GM21619 (cell line): Measurements from ENCODE around the gene BDKRB2.
"Not testable (repeated sequence)": the region's sequence is repeated elsewhere in the genome, so short reads cannot be mapped to it uniquely, and the experiment has no call there.

ENCODE experiments used
- ATAC-seq: cut with Tn5 transposase; IDR thresholded peaks from one replicate; pipeline ENCODE4 v1.9.1; 2021; ENCODE audit not compliant: unreplicated experiment

BDKRB2 gene

DNA sequence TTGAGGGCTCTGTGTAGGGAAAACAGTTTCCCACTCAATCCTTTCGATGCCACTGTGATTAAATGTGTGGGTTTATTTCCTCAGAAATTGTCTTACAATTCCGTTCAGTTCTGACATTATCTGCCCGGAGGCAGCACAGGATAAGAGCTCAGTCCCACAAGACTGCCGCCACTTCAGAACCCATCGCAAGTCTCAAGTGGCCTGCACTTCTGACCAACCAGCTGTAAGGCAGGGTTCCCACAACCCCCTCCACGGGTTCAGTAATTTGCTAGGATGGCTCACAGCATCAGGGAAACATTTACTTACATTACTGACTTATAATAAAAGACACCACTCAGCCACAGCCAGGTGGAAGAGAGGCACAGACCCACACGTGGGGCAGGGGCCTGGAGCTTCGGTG, 17.2 kb downstream of the BDKRB2 start:
- ATAC-seq, result no peak

DNA sequence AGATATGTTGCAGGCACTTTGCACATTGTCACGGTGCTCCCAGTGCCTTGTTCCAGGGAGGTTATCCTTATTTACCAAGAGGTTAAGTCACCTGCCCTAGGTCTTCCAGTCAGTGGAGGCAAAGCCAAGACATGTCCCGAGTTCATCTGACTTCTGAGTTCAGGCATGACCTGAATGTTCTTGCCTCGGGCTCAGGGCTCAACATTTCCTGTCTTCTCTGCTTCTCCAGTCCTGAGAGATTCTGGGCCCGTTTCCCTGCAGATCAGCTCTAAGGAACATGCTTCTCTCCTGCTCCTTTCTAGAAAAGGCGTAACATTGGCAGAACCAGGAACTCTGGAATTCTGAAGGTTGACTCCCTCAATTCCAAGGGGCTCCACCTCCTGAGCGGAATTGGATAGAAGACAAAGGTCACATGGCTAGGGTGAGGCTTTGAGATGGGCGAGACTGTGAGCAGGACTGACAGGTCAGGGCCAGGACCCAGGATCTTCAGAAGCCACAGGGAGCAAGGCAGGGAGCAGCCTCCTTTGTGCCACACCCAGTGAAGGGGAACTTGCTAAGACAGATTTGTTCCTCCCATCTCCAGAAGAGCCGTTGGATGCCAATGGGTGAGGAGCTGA, 19.9 kb downstream of the BDKRB2 start:
- no peak for ATAC-seq

DNA sequence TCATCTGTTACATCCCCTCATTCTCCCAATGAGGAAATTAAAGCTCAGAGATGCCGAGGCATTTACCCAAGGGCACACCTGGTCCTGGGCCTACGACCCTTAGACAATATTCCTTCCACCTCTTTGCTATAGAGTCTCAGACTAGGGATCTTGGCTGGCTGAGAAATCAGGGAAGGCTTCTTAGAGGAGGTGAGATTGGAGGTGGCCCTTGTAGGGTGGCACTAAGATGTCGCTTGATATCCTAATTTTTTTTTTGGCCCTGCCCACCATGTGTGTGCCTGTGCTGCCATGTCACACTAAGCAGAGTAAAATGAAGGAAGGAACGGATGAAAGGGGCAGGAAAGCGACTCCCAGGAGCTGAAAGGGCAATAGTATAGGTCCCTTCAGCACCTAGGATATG, 20.6 kb downstream of the BDKRB2 start:
- ATAC-seq, result no peak

DNA sequence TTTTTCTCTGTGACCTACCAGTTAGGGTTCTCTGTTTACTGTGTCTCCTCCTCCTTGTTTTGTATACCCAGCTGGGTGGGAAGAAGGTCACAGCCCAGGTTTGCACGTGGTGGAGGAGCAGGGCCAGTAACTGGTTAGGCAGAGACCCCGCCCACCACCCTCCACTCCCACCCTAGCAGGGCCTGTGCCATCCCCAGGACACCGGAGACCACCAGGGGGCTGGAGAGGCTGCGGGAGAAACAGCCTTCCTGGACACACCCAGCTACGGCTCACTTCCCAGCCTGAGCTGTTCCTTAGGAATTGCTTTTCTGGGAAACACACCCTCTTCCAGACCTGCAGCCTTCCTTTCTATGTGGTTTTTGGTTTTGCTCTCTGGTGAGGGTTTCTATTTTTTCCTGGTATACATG, 21.1 kb downstream of the BDKRB2 start:
- ATAC-seq, result no peak

DNA sequence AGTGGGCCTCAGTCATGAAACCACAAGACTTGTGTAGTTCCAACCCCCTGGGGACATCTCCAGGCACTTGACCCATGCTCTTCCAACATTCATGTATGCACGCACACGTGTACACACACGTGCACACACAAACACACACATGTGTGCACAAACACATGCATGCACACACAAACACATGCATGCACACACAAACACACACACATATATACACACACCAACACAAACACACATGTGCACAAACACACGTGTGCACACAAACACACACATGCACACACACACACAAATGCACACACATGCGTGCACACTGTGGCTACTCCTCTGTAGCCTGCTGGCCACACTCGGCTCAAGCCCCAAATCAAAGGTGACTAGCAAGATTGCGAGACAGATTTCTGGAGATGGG, 22.8 kb downstream of the BDKRB2 start:
- no peak for ATAC-seq

DNA sequence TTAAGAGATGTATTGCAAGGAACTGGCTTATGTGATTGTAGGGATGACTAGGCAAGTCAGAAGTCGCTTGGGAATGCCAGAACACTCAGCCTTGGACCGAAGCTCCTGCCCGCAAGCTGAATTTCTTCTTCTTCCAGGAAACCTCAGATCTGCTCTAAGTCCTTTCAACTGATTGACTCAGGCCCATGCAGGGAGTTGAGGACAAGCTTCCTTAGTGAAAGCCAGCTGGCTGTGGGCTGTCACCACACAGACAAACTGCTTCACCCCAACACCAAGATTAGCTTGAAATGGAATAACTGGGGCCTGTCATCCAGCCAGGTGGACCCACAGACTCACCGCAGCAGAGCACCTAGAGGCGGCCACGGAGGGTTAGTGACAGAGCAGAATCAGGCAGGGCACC, 24.7 kb downstream of the BDKRB2 start:
- ATAC-seq, result no peak

DNA sequence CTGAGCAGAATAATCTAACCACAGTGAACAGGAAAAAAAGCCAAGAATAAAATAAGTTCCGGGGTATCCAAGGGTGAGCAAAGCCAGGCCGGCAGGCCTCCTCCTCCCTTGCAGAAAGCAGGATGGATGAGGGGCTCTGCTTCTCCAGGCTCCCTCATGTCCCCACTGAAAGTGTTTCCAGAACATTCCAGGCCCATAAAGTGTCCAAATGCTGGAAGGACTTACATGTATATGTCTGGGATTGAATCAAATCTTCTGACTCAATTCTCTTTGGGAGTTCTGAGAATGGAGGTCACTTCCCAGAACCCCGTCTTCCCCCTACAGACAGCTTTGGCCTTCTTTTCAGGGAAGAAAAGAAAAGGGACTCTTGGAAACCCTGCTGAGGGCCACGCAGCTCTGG, 26.4 kb downstream of the BDKRB2 start:
- ATAC-seq, result no peak

DNA sequence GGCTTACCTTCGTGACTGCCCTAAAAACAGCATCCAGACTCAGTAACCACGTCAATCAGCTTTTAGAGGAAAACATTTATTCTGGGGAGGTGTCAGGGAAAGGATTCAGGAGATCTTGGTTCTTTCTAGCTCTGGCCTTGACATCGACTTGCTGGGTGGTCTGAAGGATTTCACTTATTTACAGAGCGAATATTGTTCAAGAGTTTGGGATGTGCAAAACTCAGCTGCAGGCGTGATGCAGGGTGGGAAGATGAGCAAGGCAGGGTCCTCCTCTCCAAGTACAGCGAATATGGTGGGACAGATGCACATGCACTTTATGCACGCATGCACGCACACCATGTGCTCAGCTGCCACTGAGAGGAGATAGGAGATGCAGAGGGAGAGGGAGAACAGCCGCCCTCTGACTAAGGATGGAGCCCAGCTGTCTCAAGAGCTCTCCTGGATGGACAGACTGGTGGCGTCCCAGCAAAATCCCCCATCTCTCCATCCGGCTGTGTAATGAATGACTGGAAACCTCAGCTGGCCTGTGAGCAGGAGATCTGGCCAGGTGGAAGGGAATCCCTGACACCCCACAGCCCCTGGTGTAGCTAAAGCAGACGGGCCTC, 27.0 kb downstream of the BDKRB2 start:
- ATAC-seq, result no peak

DNA sequence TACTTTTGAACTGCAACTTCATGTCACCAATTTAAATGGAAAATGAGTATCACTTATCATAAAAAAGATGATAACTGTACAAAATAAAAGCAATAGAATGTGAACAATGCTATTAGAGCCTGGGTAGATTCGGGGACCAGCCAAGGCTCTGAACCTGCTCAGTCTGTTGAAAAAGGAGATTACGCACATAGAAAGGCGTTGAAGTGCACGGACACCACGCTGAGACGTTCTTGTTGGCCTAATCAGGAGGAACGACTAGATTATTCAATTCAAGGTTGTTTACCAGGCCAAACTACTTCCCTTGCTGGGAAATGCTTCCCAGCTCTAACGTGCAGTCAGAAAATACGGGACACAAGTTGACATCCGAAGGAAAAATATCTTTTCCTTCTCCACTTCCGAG, 27.9 kb downstream of the BDKRB2 start:
- no peak for ATAC-seq

DNA sequence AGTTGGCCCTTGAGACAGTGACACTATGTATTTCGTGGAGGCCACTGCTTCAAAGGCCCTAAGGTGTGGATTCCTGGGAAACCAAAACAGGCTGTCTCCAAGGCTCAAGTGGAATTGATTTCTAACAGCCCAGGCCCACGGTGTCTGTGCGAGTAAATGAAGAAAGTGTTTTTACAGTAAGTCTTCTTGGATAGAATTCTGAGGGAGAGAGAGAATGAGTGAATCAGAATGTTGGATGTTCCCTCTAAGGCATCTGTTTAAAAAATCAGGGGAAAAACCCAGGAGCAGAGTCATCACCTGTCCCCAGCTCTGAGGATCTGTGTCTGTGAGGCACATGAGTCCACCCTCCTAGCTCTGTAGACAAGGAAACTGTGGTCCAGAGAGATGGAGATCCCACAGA, 29.0 kb downstream of the BDKRB2 start:
- ATAC-seq, result no peak

DNA sequence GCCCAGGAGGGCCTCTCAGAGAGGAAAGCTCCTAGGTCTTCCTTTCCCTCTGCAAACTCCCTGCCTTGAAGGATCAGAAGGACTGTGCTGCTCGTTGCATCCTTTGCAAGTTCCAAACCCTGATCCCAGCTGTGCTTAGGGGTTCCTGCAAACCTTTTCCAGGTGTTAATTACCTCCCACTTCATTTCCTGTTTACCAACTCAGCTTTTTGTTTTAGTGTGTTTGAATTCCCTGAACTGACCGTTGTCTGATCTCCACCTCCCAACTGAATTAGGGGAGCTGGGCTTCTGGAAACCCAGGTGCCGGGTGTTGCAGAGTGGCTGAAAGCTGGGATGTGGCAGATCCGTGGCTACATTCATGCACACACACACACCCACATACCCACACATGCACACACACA, 30.8 kb downstream of the BDKRB2 start:
- ATAC-seq, result no peak

DNA sequence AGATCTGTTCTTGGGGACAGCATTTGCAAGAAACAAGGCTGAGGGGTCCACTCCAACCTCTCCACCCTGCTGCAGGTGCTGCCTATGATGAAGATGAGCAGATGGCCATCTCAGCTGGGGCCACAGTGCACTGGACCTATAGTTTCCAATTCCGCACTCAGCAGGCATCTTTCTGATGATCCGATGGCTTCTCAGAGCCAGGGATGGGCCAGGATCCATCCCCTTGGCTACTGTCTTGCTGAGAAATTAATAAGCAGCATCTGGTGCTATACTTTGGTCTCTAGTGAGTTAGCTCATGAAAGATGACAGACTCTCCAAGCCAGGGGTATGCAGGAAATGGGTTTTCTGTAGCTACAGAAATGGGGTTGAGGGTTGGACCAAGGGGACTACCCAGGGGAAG, 33.0 kb downstream of the BDKRB2 start:
- no peak for ATAC-seq

DNA sequence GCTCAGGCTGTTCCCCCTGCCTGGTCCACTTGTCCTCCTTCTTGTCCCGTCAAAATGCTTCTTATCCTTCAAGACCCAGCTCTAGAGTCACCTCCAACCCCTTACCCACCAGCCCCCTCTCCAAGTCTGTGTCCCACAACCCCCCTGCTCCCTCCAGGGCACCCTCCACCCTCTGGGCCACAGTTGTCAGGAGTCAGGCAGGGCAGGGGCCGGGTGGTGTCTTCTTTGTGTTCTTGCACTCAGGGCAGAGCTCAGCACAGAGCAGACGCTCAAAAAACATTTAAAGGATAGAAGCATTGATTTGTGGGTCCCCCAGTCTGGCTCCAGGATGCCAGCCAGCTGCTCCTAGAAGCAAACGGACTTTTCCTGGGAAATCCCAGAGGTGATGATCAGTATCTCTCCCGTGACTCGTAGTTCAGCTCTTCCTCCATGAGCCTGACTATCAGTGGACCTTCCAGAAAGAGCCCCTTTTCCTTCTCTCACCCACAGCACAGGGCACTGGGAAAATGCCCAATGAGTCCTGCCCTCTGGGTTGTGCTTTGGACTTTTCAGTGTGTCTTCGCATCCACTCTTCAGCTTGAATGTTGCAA, 34.1 kb downstream of the BDKRB2 start:
- ATAC-seq, result no peak

DNA sequence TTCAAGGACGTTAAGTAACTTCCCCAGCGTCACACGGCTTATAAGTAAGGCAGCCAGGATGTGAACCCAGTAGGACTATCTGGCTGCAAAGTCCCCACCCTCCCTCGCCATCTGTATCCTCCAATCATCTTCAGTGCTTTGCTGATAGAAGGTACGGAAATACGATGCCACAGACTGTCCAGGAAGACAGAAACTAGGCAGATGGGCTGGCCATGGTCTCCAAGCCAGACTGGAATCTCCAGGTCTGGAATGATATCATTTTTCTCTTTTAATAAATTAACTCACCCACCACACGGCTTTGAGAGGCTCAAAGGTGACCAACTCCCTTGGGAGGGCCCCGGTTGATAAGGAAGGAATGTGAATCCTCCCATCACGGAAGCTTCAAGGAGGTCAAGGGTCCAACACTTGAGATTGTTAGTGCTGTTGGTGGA, 35.1 kb downstream of the BDKRB2 start:
- ATAC-seq, result no peak

DNA sequence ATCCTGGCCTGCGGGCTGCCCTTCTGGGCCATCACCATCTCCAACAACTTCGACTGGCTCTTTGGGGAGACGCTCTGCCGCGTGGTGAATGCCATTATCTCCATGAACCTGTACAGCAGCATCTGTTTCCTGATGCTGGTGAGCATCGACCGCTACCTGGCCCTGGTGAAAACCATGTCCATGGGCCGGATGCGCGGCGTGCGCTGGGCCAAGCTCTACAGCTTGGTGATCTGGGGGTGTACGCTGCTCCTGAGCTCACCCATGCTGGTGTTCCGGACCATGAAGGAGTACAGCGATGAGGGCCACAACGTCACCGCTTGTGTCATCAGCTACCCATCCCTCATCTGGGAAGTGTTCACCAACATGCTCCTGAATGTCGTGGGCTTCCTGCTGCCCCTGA, 36.0 kb downstream of the BDKRB2 start:
- no peak for ATAC-seq

DNA sequence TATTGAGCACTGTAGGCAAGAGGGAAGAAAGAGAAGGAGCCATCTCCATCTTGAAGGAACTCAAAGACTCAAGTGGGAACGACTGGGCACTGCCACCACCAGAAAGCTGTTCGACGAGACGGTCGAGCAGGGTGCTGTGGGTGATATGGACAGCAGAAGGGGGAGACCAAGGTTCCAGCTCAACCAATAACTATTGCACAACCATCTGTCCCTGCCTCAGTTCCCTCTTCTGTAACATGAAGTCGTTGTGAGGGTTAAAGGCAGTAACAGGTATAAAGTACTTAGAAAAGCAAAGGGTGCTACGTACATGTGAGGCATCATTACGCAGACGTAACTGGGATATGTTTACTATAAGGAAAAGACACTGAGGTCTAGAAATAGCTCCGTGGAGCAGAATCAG, 37.5 kb downstream of the BDKRB2 start:
- ATAC-seq, result no peak

DNA sequence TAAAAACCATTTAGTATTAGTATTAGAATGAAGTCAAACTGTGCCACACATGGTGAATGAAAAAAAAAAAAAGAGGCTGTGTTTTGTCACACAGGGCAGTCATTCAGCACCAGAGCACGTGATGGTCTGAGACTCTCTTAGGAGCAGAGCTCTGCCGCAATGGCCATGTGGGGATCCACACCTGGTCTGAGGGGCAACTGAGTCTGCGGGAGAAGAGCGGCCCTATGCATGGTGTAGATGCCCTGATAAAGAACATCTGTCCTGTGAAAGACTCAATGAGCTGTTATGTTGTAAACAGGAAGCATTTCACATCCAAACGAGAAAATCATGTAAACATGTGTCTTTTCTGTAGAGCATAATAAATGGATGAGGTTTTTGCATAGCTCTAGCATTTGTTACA, 39.1 kb downstream of the BDKRB2 start:
- ATAC-seq, result no peak

DNA sequence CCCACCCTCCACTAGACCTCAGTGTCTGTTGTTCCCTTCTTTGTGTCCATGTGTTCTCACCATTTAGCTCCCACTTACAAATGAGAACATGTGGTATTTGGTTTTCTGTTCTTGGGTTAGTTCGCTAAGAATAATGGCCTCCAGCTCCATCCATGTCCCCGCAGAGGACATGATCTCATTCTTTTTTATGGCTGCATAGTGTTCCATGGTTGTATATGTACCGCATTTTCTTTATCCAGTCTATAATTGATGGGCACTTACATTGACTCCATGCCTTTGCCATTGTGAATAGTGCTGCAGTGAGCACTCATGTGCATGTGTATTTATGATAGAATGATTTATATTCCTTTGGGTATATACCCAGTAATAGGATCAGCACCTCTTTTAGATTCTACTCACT, 40.4 kb downstream of the BDKRB2 start:
- not testable (repeated sequence) for ATAC-seq

DNA sequence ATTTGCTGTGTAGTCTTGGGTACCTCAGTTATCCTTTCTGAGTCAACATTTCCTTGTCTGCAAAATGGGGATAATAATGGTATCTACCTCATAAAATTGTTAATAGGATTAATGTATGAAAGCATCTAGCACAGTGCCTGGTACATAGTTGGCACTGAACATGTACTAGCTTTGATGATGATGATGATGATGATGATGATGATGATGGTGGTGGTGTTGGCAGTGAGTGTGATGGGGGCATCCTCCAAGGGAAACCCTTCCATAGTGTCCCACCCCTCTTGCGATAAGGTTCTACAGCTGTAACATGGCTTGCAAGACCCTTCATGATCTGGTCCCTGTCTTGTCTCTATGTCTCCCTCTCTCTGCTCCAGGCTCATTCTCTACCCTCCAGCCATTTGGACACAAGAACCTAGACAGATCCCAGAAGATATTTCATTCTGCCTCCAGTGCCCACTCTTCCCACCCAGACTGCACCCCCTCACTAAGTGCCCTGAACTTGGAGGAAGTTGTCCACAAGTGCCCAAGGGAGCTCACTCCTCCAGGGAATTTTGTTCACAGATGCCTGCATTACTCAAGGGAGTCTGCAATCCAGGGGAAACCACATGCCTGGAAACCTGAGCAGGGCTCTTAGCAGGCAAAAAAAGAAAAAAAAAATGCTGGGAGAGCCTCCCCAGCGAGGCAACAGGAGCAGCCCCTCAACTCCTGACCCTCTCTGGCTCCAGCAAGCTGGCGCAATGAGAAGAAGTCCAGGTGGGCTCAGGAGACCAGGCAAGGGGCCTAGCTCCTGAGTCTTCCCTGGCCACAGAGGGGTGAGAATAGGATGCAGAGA, 41.3 kb downstream of the BDKRB2 start:
- no peak for ATAC-seq

DNA sequence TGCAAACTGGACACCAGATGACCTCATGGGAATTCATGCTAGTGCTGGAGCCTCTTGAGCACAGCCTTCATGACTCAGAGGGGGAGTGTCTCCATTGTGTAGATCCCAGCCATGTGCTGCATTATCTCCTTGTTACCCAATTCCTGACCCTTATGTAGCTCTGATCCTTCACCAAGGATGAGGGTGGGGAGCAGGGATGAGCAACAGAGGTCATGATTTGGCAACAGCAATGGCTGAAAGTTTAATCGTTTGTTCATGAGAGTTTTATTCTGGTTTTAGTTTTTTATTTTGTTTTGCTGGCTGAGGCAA, 41.9 kb downstream of the BDKRB2 start:
- ATAC-seq, result no peak

DNA sequence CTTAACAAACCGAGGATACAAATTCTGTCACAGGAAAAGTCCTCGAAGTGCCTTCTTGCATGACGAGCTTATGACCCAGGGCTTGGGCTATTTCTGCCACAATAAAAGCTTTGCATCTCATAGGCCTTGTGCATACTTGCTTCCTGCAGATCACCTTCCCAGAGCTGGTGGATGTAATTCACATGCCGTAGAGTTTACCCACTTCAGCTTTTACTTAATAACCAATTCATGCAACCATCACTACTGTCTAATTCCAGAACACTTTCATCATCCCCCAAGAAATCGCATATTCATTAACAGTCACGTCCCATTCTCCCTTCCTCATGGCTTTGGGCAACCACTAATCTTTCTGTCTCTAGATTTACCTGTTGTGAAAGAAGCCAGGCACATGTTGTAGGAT, 42.4 kb downstream of the BDKRB2 start:
- no peak for ATAC-seq

DNA sequence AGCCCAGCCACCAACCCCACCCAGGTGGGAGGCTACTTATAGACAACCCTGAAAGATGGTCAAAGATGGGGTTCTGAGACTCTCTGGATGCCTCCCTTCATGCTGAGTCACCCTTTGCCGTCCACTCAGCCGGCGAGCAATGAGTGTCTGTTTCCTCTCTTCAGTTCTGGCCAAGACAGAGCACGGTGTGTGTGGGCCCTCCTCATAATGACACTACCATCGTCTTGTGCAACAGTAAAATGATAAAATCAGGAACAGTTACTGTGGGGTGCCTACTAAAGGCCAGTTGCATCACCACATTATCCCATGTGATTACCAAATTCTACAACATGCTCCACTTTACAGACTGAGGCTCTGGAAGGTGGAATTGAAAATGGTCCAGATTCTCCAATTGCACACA, 44.4 kb downstream of the BDKRB2 start:
- ATAC-seq, result no peak
